ENCODE data around the gene PATJ.

- TF ChIP-seq CTCF (IDR thresholded peaks at IDR 0.05; ENCODE audit: extremely low read depth in 1 of 2, insufficient read depth in 1 of 2, low read depth in 1 of 2, low read length in 2 of 2): no peak
- TF ChIP-seq POLR2A (IDR thresholded peaks at IDR 0.05; ENCODE audit: low read depth, low read length): no peak
- no peak for TF ChIP-seq JUN (IDR thresholded peaks at IDR 0.05; ENCODE audit: borderline replicate concordance, insufficient read depth, insufficient read length, low read depth)
Observed at GRCh38 chr1:61907102-61907501, 164.8 kb downstream of the PATJ start.

All from endothelial cell of umbilical vein (primary cell).